HPDE6-E6E7 (cell line): ENCODE measurements around the gene DGAT2.

Experiments
- DNase-seq: peaks from one replicate; pipeline ENCODE4 v3.0.0; 2011; ENCODE audit warnings: missing footprints; ENCODE audit errors: extremely low spot score

DGAT2 gene

GRCh38 chr11:75801362-75802020, 32.9 kb downstream of the DGAT2 start:
- no peak for DNase-seq

GRCh38 chr11:75802021-75802912, 33.7 kb downstream of the DGAT2 start:
- no peak for DNase-seq

- peak; percentile 61 for DNase-seq
Measured at GRCh38 chr11:75802913-75803820, 34.6 kb downstream of the DGAT2 start.

- DNase-seq = no peak
Measured at GRCh38 chr11:75809111-75809510, 40.5 kb downstream of the DGAT2 start.

DNA sequence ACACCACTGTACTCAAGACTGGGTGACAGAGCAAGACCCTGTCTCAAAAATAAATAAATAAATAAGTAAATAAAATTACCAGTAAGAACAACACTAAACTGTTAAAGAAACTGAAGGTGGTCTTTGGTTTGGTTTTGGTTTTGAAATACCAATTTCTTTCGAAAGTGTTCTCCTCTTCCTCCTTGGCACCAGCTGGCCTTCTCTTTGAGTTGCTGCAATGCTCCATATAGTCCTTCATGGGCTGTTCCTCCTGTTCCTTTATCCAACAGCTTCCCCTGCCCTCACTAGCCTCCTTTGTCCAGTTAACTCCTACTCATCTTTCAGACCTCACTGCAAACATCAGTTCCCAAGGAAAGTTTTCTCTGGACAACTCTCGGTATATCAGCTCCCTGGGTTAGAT, 41.4 kb downstream of the DGAT2 start:
- DNase-seq = no peak

- DNase-seq = no peak
Measured at GRCh38 chr11:75810637-75811390, 42.2 kb downstream of the DGAT2 start.

DNA sequence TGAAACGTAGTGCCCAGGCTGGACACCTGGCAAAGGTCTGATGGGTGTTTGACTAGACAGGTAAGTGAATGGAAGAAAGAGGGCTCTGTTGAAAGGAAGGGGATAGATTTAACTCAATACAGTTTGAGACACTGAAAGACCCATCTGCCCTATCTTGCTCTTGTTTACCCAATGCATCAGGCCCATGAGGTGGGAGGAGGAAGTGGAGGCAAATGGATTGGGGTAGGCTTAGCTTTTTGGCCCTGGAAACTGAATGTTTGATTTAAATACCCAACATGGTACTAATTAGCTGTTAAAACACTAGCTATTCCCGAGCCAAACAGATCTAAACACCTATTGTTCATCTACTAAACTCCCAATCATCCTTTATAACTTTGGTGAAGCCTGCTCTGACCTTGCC, 42.9 kb downstream of the DGAT2 start:
- DNase-seq = no peak

- no peak for DNase-seq
Measured at GRCh38 chr11:75812542-75813040, 44.0 kb downstream of the DGAT2 start.

- no peak for DNase-seq
Measured at GRCh38 chr11:75813124-75813523, 44.5 kb downstream of the DGAT2 start.

DNA sequence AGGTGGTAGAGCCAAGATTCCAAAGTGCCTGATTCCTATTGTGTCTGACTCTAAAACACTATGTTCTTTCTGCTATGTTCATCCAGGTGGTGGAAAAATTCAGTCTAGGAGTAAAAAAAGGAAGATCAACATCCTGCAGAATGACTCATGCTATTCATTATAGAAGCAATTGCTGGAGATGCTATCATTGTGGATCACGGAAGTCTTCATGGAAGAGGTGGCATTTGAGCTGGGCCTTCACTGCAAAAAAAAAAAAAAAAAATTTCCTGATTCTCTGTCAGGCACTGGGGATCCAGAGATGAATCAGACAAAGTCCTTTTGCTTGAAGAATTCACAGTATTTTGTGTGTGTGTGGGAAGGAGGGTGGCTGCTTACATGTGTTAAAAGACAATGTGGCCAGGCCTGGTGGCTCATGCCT, 45.1 kb downstream of the DGAT2 start:
- DNase-seq = no peak

- DNase-seq = peak; percentile 71
Measured at GRCh38 chr11:75814363-75814676, 45.7 kb downstream of the DGAT2 start.

- peak; percentile 97 for DNase-seq
Measured at GRCh38 chr11:75814677-75815344, 46.2 kb downstream of the DGAT2 start, which contains the start of gene UVRAG. Gene UVRAG, plus strand, starts transcription at chr11:75815210. Its CDS starts 198 bp downstream, at chr11:75815408.

DNA sequence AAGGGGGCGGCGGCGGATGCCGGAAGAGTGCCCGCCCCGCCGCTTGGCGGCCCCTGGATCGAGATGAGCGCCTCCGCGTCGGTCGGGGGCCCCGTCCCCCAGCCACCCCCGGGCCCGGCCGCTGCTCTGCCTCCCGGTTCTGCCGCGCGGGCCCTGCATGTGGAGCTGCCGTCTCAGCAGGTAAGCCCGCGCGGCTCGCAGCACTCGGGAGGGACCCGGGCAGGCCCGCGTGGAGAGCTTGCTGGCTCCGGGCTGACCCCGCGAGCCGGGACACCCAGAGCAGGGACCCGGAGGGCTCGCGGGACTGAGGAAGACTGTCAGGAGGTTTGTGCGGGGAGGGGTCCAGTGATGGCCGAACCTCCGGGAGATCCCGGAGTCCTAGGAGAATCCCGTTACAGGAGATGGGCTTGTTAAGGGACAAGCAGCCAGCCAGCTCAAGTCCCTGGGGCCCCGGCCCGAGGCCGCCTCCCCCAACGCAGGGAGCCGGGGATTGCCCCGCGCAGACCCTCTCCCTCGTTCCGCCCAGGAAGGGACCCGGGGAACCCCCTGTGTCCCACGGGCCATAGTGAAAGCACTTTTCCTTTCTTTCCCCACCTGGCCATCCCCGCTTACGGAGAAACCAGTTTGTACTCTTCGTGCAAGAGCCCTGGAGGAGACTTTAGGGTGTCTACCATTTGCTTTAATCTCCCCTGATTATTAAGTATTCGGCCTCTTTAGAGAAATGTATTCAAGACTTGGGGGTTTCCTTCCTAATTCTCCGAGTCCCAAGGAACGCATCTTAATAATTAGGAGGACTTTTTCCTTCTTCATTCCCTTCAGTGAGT, 47.0 kb downstream of the DGAT2 start:
- DNase-seq = peak; percentile 28

DNA sequence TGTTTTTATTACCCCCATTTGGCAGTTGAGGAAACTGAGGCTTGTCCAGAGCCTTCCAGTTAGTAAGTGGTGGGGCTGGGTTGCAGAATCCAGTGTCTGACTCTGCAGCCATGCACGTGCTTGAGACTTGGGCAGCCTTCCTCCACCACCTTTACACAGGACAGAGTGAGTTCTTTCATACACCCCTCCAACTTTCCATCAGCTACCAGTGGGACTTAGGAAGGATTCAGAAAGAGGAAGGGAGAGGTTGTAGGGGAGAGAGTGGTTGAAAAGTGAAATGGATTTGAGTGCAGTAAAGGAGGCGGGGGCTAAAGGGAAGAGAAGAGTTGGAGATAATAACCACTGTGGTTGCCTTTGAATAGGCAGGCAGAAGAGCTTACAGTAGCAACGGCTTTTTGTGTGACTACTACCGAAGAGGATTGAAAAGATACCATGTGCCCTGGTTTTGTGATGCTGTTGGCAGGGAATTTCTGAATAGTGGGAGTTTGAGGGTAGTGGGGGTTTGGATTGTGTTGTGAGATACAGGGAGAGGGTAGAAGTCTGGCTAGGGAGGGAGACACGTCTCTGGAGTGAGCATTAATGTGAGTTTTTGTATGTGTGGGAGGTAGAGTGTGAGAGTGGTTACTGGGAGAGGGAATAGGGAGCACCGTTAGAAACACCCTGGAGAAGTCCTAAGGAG, 48.1 kb downstream of the DGAT2 start:
- no peak for DNase-seq

- DNase-seq = no peak
Measured at GRCh38 chr11:75820645-75821044, 52.1 kb downstream of the DGAT2 start.

GRCh38 chr11:75821202-75821601, 52.6 kb downstream of the DGAT2 start:
- no peak for DNase-seq

- DNase-seq = no peak
Measured at GRCh38 chr11:75822541-75822940, 54.0 kb downstream of the DGAT2 start.

GRCh38 chr11:75823415-75823814, 54.8 kb downstream of the DGAT2 start:
- DNase-seq = no peak

GRCh38 chr11:75823946-75824345, 55.4 kb downstream of the DGAT2 start:
- DNase-seq = no peak
